Amygdala (tissue), 56 donors: ENCODE results near the gene GNB1.

Experiments
- DNase-seq, 56 donors: peaks; one replicate each; lab custom pipeline; 2025; lab: John Stamatoyannopoulos, UW

GNB1 gene

DNA sequence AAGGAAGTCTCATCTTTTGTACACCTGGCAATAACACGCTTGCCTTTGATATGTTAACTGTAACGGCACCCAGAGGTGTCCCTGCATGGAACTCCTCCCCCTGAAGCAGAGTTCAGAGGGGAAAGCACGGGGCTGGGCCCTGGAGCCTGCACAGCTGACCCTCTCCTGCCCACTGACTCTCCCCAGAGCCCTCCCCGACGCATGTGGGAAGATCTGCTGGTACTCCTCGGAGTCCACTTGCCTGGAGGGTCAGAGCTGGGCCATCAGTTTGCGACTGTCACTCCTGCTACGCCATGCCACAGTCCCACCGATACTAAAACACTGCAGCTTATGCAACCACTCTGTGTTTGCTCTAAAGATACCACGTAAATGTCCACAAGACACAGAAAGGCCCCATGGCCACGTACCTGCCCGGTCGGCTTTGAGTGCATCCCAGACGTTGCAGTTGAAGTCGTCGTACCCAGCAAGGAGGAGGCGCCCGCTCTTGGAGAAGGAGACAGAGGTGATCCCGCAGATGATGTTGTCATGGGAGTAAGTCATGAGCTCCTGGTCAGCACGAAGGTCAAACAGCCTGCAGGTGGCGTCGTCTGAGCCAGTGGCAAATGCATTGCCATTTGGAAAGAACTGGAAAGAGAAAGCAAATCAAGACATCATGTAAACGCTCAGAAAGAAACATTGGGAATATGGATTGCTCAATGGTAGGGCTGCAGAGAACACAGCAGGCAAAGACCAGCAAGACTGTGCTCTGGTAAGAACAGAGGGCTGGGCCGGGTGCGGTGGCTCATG lies 102.0 kb downstream of the GNB1 start:
- peak in 3 of 56 donors; percentile 10 to 24 (median 23) for DNase-seq

DNA sequence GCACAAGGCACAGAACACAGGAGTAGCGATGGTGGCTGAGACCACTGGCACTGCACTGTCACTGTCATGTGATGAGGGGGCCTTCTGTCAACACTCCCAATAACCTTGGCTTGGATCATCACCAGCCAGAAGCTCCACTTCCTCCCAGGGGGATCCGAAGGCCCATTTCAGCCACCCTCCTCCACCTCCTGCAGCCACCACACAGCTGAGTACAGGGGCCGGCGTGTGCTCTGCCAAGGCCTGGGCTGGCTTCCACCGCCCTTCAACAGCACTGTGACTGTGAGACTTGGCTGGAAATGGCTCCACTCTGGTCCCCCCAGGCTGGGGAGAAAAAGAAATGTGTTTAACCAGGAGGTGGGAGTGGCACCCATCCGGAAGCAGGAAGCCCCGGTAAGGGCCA lies 102.8 kb downstream of the GNB1 start:
- DNase-seq, result peak in 13 of 56 donors; percentile 11 to 50 (median 38)

DNA sequence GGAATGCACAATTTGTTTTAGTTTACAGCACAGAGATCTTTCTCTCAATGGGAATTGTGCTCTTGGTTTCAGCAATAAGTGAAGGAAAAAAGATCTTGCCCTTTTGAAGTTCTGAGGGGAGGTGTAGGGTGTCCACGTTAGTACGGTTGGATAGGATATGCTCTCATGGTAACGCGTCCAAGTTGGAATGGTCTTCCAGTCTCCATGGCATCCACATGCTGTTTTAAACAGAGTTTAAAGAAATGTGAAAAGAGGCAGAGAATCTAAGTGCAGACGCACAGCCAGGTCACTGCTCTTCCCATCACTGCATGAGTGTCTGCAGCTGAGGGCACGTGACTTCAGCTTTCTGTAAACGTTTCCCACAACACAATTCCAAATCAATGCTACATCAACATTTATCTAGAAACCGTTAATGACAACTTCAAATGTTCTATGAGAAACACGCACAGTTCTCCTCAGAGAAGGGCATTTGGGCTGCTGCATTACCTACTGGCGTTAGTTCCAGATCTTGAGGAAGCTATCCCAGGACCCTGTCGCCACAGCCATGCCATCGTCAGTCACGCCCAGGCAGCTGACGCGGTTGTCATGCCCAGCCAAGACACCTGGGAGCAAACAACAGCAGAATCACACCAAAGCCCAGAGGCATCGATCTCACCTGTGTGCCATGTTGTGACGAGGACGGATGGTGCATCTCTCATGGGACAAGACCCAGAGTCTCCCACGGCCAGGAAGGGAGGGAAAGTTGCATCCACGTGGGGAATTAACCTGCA lies 103.9 kb downstream of the GNB1 start:
- DNase-seq, result no peak

DNA sequence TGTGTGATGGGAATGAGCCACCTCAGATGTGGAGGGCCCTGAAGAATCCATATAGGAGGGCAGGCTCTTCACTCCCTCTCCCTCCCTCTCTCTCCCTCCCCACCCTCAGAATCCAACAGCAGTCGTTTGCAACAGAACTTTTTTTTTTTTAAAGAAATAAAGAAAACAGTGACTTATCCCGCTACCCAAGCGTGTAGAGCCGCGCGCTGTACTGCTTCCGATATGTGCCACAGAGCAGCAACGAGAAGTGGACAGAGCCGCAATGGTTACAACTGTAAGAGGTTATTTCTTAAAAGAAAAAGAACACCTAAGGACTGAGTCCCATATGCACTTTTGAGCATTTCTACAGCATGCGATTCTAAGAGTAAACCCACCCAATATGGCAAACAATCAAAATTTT lies 105.2 kb downstream of the GNB1 start:
- DNase-seq, result no peak

DNA sequence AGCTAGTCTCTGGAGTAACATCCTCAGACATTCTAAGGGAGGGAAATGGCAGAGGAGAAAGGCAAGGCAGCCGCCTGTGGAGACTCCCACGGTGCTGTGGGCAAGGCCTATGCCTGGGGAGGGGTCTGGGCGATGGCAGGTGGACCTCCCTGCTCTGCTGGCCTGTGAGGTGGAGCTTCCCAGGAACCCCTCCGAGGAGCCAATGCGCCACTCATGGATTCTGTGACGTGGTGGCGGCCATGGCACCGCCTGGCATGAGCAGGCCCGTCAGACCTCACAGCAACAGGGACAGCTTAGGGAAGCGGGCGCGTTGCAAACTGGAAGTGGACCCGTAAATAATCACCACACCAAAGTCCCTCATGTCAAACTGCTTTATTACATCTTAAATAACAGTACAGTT lies 106.0 kb downstream of the GNB1 start:
- DNase-seq, result no peak

DNA sequence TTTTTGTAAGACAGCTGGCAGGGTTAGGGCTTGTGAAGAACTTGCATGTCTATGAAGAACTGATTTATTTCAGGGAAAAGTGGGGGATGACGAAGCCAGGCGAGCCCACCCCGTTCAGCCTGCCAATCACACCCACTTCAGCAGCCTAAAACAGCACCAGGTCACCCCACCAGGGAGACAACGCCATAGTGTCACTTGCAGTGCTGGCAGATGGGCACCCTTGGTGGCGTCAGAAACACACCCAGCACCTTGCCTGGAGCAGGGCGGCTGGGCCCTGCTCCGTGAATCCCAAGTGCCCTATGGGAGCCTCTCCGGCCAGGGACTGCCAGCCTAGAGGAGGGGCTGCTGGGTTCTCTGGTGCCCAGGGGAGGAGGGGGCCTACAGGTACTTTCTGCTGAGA lies 107.6 kb downstream of the GNB1 start:
- DNase-seq, result no peak

DNA sequence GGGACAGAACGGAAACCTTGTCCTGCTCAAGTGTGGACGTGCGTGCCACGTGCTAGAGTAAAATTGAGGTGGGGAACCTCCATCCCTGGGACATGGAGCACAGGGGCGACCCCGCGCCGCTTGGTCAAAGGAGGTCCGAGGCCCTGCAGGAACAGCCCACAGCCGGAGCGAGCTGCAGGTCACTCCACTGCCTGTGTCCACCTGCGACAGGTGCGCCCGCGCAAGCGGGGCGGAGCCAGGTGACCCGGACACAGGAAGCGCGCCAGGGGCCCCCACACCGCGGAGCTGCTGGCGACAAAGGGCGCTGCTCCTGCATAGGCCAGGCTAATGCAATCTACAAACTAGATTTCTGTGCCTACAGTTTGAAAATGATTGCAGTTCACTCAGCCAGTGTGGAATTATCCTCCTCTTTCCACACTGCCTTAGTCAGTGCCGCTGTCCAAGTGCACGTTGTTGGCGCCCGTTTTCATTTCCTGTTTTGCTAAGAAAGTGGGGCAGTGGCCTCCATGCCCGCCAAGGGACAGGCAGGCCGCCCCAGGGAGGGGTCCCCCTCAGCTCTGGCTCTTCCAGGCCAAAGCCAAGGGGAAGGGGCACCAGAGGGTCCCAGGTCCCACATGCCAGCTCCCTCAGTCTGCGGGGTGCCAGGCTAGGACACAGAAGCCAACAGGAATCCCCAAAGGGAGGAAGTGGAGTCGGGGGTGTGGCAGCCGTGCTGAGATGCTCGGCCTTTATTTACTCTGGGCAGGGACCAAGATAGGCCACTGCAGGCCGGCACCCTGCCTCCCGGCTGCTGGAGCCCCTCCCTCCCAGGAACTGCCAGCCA lies 108.3 kb downstream of the GNB1 start:
- peak in 10 of 56 donors; percentile 5 to 52 (median 26) for DNase-seq

DNA sequence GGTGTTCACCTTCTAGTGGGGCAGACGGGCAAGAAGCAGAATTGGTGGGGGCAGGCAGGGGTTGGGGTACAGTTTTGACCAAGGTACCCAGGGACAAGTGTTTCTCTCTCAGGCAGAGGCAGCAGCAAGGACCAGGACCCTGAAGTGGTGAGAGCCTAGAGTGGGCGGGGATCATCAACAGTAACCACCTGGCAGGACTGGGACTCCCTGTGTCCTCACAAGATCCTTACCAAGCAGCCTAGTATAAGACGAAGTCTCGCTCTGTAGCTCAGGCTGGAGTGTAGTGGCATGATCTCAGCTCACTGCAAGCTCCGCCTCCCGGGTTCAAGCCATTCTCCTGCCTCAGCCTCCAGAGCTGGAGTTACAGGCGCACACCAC lies 109.4 kb downstream of the GNB1 start:
- no peak for DNase-seq

DNA sequence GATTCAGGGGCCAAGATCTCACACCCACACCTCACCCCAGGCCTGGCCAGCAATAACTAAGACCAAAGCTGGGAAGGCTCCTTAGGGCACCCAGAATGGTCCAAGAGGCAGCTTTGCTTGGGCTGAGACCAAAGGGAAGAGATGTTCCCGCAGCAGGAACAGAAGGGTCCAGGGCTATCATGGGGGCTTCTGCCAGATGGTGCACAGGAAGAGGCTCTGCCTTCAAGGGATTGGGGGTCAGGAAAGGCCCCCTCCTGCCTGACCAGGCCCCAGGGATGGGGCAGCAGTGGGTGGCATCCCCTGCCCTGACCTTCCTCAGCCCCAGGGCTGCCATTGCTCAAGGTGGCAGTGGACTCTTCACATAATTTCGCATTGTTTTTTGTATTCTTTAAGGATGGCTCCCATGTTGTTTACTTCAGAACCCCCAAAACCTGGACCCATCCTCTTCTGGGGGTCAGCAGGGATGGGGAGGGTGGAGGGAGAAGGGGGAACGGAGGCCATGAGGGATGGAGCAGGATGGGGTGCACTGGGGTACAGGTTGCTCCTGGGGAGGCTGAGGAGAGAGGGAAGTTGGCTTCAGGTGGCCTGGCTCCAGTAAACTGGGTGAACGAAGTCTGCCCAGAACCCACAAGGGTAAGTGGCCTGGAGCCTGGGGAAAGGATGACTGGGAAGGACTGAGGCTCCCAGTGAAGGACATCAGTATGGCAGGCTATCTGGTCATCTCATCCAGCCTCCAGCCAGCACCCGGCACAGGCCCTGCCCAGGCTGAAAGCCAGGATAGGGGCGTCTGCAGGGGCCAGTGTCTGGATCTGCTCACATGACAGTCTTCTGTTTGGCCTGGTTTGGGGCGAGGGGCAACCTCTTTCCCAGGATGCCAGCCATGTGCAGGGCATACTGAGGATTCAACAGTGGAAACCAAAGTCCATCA lies 110.0 kb downstream of the GNB1 start:
- DNase-seq, result no peak

DNA sequence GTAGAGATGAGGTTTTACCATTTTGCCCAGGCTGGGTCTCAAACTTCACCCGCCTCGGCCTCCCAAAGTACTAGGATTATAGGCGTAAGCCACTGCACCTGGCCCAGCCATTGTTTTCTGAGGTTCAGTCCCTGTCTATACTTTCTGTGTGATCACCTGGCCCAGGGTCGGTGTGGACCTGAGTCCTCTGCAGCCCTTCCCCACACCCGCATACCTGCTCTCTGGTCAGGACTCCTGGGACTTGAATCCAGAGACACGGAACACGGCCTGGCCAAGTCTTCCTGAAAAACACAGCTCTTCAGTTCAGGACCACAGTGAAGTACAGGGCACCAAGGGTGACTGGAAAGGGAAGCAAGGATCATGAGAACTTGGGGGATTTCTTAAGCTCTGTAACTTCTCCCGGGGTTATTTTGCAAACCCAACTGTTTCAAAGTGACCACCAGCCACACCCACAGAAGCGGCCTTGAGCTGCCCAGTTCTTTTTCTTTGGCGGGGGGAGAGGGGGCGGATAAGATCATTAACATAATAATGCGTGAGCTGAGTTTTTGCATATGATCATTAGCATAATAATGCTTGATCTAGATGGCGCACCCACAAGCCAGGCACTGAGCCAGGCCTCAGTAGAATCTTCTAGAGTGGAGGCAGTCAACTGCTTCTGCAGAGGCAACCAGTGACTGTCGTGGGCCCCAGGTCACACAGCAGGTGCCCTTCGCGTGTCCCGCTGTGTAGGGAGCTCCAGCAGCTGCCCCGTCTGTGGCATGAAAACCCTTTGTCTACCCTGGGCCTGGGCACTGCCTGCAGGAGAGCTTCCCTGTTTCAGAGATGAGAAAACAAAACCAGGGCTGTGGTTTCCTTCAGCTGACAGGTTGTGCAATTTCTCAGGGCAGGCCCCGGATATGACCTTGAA lies 110.9 kb downstream of the GNB1 start:
- peak in 21 of 56 donors; percentile 9 to 67 (median 30) for DNase-seq

DNA sequence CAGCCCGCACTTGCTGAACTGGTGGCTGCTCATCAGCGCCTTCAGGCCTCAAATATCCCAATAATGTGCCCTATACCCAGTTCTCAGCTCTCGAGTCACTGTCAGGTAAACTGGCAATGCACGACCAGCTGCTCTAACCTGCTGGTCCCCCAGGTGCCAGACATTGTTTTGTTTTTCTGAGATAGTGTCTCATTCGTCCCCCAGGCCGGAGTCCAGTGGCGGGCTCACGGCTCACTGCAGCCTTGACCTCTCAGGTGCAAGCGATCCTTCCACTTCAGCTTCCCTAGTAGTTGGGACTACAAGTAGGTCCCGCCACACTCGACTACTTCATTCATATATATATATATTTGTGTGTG lies 111.6 kb downstream of the GNB1 start:
- no peak for DNase-seq

DNA sequence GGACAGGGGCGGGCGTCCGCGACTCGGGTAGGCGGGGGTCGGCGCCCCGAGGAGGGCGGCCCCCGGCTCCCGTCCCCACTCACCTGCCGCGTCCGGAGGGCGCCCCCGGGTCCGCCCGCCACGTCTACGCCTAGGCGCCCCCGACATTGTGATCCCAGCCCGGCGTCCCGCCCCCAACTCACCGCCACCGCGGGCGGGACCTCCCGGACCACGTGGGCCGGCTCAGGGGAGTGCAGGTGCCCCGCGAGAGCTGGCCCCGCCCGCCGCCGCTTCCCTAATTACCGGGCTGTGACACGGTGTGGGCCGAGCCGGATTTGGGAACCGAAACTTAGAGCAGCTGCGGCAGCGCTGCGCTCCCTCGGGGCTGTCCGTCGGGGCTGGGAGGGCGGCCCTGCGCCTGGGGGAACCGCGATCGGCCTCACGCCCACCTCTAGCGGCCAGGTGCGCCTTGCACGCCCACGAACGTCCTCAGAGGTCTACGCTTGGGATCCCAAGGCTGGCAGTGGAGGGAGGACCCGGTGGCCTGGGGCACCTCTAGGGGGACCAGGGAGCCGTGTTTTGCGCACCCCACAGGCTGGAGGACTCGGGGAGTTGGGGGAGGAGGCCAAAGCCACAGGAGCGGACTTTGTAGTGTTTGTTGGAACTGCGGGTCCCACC lies 112.1 kb downstream of the GNB1 start:
- DNase-seq, result peak in 20 of 56 donors; percentile 14 to 56 (median 34)

DNA sequence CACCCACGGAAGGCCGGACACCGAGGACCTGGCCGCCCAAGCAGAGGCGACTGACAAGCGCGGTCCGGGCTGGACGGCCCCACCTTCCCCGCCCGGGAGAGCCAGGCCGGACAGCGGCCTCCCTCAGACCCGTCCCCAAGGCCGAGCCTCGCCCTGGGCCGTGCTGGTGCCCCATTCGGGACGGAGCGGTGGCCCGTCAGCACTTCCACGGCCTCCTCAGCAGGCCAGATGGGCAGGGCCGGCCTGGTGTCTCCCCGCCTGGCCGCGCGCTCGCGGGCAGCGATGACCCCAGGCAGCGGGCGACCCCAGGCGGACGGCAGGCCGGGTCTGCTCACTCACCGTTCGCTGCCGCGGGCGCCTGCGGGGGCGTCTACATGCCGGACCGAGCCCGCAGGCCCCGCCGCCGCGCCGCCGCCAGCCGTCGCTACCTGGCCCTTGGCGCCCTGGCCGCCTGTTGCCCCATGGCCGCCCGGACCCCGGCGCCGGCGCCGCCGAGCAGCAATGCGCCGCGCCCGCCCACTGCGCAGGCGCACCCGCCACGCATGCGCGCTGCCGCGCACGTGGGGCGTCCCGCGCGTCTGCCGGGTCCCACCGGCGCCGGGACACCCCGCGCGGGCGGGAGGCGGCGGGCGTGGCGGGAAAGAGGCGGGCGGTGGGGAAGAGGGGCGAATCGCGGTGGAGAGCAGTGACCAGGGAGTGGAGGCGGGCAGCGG lies 112.8 kb downstream of the GNB1 start, which contains the start of gene NADK:
Gene NADK (minus strand): TSS at position 521 of the 713 bp plus-strand sequence. CDS start 13,064 bp downstream, outside the sequence.
- peak in 34 of 56 donors; percentile 11 to 76 (median 49) for DNase-seq

DNA sequence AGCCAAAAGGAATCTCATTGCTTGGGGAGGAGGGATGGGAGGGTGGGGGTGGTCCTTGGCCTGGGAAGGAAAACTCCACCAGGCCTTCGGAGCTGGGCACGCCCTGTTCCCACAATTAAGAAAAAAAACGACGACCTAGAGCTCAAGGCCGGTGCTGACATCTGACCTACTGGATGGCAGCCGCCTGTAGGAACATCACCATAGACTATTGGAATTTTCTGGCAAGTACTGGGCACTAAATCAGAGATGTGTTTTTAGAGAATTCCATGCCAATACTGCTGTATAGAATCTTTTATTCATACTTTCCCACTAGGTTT lies 113.3 kb downstream of the GNB1 start:
- no peak for DNase-seq

DNA sequence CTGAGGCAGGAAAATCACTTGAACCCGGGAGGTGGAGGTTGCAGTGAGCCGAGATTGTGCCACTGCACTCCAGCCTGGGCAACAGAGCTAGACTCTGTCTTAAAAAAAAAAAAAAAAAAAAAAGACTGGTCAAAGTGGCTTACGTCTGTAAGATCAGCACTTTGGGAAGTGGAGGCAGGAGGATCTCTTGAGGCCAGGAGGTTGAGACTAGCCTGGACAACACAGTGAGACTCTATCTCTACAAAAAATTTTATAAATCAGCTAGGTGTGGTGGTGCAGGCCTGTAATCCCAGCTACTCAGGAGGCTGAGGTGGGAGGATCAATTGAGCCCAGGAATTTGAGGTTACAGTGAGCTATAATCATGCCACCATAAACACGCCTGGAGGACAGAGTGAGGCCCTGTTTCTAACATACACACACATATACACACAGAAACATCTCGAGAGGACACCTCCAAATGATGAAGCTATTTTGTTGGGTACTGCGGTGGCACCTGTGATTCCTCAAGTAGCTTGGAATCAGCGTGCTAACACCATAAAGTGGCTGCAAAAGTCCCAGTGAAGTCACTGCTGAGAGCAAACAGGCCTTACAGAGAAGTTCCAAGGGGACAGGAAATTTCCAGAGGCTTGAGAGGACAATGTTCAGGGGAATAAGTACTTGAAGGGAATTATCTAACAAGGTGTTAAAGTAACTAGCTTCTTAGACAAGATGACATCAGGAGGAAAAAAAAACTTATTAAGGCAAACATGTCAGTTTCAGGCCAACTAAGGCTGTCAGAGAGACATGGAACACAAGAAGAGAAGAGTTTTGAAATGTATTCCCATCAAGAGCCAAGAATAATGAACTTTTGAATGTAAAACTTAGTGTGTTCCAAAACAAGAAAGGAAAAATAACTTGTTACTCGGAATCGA lies 114.0 kb downstream of the GNB1 start:
- DNase-seq, result no peak

DNA sequence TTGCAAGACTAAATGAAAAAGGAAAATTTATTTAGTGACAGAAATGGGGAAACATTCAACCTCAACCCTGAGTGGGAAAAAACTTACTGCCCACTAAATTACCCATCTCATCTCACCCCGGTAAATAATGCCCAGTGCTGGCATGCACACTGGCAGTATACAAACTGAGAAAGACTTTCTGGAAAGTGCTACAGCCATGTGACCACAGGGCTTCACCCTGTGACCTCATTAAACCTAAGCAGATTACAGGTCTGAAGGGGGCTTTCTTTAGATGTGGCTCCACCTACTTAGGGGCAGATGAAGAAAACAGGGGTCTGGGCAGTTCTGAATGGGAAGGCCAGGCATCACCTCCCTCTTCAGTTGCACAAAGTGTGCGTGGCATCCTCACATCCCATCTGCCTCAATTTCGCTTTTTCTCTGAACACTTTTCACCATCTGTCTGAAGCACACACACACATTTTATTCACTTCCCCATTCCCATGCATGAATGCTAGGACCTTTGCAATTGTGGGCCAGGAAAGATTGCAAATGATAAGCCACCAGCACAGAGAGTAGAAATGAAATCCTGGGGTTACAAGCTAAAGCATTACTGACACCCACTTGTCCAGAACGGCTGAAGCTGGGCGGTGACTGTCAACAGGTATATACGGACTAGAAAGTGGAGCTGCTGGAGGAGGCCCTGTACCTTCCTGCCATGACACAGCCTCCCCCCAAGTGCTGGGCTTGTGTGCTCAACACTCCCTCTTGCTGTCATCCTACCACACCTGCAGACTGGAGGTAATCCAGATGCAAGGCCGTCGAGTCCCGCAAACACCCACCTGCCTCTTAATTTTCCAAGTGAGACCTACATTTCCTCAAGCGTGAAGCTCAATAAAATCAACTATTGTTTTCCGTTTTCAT lies 115.3 kb downstream of the GNB1 start:
- DNase-seq, result no peak
